Neural cell (in vitro differentiated cells): ENCODE measurements around the gene PMEPA1.
A peak's percentile ranks its signal among the peaks of the same experiment; 100 is the strongest.

Experiments used
- EP300 ChIP-seq: fragments of 450-650 bp; conservative IDR thresholded peaks from 2 replicates; pipeline ENCODE4 v1.6.1; 2014; ENCODE audit warnings: antibody characterized with exemption, mild to moderate bottlenecking, moderate library complexity; ENCODE audit not compliant: poor library complexity, severe bottlenecking
- POLR2AphosphoS5 ChIP-seq: IDR thresholded peaks from 2 replicates; pipeline ENCODE4 v1.6.1; 2012
- TF ChIP-seq, protein P1 (sequence below): fragments of 450-650 bp; IDR thresholded peaks from 2 replicates; pipeline ENCODE4 v1.5.1; 2014; ENCODE audit warnings: antibody characterized with exemption, mild to moderate bottlenecking, moderate library complexity; ENCODE audit not compliant: poor library complexity, severe bottlenecking
- TF ChIP-seq, protein P2 (sequence below): IDR thresholded peaks from 2 replicates; pipeline ENCODE4 v1.6.1; 2012; ENCODE audit warnings: borderline replicate concordance

GRCh38 chr20:57654363-57654997, 55.3 kb downstream of the PMEPA1 start:
- TF ChIP-seq, protein P1, sequence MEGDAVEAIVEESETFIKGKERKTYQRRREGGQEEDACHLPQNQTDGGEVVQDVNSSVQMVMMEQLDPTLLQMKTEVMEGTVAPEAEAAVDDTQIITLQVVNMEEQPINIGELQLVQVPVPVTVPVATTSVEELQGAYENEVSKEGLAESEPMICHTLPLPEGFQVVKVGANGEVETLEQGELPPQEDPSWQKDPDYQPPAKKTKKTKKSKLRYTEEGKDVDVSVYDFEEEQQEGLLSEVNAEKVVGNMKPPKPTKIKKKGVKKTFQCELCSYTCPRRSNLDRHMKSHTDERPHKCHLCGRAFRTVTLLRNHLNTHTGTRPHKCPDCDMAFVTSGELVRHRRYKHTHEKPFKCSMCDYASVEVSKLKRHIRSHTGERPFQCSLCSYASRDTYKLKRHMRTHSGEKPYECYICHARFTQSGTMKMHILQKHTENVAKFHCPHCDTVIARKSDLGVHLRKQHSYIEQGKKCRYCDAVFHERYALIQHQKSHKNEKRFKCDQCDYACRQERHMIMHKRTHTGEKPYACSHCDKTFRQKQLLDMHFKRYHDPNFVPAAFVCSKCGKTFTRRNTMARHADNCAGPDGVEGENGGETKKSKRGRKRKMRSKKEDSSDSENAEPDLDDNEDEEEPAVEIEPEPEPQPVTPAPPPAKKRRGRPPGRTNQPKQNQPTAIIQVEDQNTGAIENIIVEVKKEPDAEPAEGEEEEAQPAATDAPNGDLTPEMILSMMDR: peak; percentile 90
- TF ChIP-seq EP300: no peak
- no peak for TF ChIP-seq POLR2AphosphoS5
- TF ChIP-seq, protein P2, sequence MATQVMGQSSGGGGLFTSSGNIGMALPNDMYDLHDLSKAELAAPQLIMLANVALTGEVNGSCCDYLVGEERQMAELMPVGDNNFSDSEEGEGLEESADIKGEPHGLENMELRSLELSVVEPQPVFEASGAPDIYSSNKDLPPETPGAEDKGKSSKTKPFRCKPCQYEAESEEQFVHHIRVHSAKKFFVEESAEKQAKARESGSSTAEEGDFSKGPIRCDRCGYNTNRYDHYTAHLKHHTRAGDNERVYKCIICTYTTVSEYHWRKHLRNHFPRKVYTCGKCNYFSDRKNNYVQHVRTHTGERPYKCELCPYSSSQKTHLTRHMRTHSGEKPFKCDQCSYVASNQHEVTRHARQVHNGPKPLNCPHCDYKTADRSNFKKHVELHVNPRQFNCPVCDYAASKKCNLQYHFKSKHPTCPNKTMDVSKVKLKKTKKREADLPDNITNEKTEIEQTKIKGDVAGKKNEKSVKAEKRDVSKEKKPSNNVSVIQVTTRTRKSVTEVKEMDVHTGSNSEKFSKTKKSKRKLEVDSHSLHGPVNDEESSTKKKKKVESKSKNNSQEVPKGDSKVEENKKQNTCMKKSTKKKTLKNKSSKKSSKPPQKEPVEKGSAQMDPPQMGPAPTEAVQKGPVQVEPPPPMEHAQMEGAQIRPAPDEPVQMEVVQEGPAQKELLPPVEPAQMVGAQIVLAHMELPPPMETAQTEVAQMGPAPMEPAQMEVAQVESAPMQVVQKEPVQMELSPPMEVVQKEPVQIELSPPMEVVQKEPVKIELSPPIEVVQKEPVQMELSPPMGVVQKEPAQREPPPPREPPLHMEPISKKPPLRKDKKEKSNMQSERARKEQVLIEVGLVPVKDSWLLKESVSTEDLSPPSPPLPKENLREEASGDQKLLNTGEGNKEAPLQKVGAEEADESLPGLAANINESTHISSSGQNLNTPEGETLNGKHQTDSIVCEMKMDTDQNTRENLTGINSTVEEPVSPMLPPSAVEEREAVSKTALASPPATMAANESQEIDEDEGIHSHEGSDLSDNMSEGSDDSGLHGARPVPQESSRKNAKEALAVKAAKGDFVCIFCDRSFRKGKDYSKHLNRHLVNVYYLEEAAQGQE: no peak
